Measurements from ENCODE around the gene CLEC4F.

CLEC4F gene, protein sequence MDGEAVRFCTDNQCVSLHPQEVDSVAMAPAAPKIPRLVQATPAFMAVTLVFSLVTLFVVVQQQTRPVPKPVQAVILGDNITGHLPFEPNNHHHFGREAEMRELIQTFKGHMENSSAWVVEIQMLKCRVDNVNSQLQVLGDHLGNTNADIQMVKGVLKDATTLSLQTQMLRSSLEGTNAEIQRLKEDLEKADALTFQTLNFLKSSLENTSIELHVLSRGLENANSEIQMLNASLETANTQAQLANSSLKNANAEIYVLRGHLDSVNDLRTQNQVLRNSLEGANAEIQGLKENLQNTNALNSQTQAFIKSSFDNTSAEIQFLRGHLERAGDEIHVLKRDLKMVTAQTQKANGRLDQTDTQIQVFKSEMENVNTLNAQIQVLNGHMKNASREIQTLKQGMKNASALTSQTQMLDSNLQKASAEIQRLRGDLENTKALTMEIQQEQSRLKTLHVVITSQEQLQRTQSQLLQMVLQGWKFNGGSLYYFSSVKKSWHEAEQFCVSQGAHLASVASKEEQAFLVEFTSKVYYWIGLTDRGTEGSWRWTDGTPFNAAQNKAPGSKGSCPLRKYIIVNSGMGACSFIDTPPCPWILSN

DNA sequence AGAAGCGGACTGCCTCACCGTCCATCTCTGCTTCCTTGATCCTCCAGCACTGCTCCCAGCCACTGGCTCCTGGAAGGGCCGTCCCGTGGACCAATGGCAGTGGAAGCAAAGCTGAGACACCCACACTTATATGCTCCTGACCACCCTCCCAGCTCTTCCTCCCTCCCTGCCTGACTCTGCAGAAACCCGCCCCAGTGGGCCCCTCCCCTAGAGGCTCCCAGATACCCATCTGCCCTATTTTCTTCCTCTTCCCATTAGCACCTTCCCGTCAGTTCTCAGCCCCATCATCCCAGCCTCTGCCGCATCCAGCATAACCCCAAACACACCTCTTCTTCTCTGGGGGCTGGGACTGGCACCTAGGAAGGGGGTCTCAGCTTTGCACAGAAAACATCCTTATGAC lies at the start of gene CLEC4F:
Gene CLEC4F, minus strand, starts transcription at position 101 of the 400 bp plus-strand sequence. Its CDS starts 76 bp downstream, at position 25.
- DNase-seq (ENCODE audit: low read depth): no peak

DNA sequence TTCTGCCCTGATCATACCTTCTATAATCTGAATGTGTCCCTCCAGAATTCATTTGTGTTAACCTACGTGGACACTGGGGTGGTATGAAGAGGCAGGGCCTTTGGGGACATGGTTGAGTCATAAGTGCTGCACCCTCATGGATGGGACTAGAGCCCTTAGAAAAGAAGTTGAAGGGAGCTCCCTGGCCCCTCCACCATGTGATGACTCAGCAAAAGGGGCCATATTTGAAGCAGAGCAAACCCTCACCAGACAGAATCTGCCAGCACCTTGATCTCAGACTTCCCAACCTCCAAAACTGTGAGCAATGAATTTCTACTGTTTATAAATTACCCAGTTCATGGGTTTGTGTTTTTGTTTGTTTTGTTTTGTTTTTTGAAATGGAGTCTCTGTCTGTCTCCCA lies 48.6 kb upstream of the CLEC4F start:
- DNase-seq (ENCODE audit: low read depth): no peak

DNA sequence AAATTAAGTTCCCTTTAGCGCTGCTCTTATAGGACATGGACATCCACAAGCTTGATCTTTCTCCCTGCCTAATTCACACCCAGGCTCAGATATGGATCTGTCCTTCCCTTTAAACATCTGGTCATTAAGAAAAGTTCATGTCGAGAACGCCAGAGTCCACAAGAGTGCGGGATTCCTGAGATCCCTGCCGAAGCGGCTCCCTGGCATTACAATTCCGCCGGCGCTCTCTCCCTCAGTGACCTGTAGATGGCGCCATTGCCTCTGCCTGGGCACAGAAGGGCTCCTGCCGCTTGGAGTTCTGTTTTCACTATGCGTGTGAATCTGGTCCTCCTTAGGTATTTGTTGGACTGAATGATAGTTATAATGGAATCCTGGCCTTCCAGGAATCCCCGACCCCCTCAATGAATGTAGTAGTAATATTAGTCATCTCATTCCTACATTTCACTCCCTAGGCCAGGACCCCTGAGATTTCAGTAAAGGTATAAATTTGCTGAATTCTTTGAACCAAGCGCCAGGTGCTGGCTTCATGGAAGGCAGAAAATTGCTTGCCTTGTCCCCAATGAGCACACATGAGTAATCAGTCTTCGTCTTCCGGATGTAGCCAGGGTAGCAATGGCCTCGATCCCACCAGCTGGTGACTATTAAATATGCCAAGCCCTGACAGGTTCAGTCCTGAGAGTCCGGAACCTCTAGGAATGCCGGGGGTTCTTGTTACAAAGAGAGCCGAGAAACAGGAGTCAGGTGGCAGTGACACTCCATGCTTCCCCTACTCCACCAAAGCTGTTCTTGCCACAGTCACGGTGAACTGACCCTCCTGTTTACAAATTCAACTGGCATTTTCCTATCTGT lies 41.6 kb upstream of the CLEC4F start:
- DNase-seq (ENCODE audit: low read depth): peak; percentile 46

DNA sequence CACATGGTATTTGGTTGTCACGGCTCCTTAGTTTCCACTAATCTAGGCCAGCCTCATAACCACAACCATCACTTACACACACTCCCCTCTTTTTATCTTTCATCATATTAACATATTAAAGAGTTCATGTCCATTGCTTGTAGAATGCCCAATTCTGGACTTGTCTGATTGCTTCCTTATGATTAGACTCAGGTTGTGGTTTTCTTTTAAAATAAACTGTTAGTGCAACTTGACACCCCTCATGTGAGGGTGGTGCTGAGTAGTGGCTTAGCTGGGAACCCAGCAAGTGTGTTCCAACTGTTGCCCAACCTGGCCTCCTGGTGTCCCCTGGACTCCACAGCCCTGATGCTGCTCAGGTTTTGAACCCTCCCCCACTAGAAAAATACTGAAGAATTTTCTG lies 35.3 kb upstream of the CLEC4F start:
- DNase-seq (ENCODE audit: low read depth): no peak

DNA sequence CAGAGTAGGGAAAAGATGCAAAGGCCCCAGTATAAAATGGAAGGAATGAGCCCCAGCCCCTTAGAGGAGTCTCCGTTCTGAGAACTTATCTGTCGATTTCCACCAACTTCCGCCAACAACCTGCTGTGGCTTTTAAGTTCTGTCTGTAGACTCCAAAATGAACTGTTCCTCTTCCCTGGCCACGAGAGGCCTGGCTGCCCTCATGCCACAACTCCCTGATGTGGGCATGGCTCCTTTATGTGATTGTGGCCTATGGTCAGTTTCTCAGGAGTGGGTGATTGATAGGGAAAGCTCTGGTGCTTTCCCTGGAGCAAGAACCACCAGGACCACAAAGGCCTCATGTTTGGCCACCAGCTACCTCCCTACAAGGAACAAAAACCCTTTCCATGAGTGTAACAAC lies 34.0 kb upstream of the CLEC4F start:
- no peak for DNase-seq (ENCODE audit: low read depth)

DNA sequence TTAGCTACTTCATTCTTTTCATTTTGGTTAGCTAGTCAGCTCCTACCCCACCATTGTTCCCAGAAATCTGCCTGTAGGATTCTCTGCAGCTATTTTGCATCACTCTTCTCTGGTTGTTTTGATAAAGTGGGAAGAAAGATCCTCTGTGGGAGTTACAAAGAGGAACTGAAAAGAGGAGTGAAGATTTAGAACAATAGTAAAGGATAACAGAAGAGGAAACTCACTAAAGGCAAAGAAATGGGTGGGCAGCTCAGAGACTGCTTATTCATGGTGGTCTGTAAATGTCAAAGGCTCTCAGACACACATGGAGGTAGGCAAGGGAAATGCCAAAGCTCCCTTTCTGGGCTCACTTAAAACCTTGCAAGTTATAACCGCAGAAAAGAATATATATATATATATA lies 32.4 kb upstream of the CLEC4F start:
- DNase-seq (ENCODE audit: low read depth): no peak

DNA sequence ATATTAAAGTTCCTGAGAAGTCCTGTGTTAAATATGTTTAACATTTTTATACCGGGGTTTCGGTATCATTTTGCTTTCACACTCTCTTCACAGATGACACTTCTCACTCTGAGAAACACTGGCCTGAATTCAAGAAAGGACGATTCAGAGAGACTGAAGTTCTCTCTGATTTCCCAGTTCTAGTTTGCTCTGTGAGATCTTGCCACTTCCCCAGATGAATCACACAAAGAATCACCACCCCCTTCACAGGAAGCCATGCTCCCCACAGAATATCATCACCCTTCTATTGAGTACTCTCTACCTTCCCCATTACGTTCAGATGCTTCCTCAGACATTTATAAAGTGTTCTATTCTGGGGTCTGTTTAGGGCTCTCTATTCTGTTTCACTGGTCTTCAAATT lies 31.3 kb upstream of the CLEC4F start:
- DNase-seq (ENCODE audit: low read depth): no peak

DNA sequence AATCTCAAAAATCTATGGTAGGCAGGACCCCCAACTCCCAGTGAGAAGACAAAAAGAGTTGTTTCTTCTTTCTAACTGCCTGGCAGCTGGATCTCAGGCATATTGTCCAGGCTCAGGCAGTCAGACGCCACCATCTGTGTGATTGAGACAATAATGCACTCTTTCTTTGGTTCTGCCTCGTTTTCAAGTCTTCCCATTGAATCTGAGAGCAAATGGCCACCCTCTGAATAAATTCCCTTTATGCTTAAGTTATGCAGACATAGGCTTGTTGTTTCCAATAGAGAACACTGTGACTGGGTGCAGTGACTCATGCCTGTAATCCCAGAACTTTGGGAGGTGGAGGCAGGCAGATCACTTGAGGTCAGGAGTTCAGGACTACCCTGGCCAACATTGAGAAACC lies 30.5 kb upstream of the CLEC4F start:
- DNase-seq (ENCODE audit: low read depth): no peak

DNA sequence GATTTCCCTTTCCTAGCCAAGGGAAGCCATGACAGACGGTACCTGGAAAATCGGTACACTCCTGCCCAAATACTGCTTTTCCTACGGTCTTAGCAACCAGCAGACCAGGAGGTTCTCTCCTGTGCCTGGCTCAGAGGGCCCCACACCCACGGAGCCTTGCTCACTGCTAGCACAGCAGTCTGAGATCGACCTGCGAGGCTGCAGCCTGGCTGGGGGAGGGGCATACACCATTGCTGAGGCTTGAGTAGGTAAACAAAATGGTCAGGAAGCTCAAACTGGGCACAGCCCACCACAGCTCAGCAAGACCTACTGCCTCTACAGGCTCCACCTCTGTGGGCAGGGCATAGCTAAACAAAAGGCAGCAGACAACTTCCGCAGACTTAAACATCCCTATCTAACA lies 22.0 kb upstream of the CLEC4F start:
- DNase-seq (ENCODE audit: low read depth): no peak

DNA sequence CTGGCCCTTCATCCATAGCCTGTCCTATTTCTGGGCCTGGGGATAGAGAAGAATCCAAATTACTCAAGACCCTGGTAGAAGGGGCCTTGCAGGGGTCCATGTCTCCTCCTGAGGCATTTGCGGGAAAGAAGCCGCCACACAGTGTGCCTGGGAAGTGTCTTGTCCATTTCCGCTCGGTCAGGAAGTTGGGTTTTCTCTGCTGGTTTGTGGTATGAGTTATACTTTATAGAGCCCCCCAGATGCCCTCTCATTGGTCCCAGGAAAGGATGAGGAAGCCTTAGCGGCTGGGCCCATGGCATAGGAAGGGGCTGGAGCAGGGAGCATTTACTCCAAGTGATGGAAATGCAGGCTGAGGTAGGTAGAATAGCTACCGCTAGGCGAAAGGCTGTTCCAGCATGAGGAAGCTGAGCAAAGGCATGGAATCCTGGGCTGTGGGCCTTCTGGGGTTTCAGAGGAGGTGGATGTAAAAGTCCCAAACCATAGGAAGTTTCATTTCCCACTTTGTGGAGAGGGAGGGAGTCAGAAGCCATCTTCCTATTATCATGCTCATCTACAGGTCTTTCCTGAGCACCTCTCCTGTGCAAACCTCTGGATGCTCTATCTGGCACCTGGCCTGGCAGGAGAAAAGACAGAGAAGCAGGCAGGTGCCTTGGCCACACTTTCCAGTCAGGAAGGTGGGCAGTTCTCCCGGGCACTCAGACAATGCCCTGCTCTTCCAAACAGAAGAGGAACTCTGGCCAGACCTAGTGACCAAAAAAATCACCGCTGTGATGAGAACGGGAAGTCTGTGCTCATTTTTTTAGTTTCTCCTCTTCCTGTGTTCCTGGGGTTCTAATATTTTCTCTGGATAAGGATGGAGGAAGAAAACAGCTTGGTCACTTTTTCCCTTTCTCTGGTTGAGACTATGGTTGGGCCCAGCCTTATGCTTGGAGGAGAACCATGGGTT lies 17.9 kb upstream of the CLEC4F start:
- no peak for DNase-seq (ENCODE audit: low read depth)

DNA sequence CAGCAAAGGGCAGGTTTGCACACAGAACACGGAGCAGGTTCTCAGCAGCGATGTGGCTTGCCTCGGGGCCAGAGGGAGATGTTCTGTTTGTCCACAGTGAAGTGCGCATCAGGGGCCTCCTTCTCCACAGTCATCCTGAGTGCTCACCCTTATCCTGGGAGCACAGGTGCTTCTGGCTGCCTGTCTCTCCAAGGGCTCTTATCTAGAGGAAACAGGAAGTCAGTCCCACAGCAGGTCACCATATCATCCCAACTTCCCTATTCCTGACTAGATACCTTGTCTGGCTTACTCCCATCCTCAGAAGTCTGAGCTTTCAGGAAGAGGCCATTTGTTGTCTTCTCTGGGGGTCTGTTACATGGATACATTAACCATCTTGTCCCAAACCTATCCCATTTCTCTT lies 15.2 kb upstream of the CLEC4F start, which contains the start of gene CD207:
Gene CD207, minus strand, starts transcription at position 174 of the 400 bp plus-strand sequence. Its CDS starts 40 bp downstream, at position 134.
- DNase-seq (ENCODE audit: low read depth): no peak

DNA sequence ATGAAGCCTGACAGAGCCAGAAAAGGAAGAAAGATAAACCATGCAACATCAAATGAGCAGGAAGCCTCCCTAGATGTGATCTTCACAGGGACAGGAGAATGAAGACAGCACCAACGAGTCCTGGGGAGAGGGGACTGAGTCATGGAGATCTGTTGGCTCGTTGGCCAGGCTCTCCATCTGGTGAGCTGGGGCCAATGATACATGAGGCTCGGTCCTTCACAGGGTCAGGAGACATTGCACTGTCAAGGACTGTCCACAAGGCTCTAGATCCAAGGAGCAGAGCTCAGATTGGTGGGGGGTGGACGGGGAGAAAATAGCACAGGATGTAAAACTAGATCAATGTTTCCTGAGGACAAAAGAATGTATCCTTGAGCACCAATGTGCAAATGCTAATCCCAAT lies 14.5 kb upstream of the CLEC4F start:
- no peak for DNase-seq (ENCODE audit: low read depth)

DNA sequence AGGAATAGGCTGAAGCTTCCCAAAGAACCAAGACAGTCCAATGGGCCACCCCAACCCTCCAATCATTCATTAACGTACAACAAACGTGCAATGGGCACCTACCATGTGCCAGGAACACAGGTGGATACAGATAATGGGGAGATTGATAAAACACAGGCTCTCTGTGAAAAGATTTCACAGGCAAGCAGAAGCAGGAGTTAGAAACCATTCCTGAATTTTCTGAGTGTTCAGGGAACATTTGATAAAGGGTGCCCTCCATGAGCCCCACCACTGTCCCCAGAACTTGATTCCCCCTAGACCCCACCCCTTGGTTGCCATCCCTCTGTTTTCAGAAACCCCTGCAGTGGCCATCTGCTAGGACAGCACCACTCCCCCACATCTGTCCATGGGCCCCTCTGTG lies 13.7 kb upstream of the CLEC4F start:
- no peak for DNase-seq (ENCODE audit: low read depth)

DNA sequence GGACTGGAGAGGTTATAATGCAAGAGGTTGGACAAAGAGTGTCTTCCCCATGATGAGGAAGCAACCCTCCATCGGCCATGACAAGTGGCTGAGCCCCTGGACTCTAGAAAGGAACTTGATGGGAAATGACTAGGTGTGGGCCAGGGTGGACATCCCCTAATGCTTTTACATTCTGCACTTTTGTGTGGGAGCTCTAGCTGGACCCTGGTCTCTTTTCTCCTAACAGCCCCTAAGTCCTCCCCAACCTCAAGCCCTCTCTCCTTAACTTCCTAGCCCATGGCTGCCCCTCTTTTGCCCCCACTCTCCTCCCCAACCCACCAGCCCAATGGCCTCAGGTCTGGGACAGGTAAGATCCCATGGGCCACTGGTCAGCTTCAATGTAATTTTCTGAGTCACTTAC lies 12.8 kb upstream of the CLEC4F start:
- DNase-seq (ENCODE audit: low read depth): no peak

DNA sequence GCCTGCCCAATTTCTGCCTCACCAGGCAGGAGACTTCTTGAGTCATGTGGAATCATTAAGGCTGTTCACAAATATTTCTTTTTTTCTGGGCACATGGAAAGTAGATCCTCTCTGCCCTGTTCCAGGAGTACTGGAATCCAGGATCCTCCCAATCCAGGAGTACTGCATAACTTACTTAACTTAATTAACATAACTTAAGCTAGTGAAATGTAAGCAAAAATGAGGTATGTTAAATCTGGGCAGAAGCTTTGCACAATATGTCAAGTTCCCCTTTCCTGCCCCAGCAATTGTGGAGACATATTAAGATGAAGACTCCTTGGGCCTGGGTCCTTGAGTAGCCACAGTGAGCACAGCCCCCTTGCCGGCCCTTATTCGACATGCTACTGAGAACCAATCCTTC lies 12.0 kb upstream of the CLEC4F start:
- no peak for DNase-seq (ENCODE audit: low read depth)

DNA sequence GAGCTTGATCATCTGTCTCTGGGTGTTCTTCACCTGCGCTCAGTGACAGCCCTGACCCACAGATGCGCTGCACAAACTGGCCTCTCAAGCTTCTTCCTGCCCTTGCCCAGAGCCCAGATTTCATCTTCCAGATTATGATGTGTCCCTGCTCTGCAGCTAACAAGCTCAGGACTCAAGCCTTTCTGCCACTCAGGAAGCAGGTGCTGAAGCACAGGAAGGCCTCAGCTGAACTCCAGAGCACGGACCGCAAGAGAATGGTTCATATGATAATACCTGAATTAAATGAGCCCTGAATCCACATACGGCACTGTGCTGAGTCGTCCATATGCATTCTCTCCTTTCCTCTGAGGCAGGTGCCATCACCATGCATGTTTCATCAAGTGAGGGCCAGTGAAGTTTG lies 11.5 kb upstream of the CLEC4F start:
- no peak for DNase-seq (ENCODE audit: low read depth)

DNA sequence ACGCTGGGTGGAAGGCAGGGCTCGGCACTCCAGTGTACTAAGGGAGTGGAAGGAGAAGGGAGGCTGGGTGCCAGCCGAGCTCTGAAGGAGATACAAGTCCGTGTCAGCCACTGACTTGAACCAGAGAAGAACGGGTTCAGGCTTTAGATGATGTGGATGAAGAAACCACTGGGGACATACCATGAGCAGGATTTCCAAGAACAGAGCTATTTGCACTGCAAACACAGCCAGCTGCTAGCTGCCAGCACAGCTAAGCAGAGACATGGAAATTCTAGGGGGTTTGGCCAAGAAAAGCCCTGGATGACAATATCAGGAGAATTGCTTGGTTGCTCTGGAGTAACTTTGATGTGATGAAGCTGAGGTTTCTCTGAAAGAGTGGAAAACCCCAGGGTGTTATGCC lies 10.0 kb upstream of the CLEC4F start:
- no peak for DNase-seq (ENCODE audit: low read depth)

DNA sequence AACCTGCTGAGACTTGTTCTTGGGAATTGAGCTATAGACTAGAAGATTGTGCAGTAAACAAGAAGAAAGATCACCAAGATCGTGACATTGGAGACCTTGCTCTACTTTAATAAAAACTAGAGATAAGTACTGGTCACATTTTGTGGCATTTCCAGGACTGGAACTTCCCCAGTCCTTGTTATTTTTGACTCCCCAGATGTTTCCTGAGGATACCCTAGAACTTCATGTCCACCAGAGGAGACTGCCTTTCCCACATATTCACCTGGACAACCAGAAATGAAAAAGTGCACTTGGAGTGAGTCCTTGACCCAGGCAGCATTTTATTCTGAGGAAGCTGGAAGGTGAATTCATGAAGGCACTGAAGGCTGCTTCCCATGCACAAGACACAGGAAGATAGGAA lies 9.5 kb upstream of the CLEC4F start:
- no peak for DNase-seq (ENCODE audit: low read depth)

DNA sequence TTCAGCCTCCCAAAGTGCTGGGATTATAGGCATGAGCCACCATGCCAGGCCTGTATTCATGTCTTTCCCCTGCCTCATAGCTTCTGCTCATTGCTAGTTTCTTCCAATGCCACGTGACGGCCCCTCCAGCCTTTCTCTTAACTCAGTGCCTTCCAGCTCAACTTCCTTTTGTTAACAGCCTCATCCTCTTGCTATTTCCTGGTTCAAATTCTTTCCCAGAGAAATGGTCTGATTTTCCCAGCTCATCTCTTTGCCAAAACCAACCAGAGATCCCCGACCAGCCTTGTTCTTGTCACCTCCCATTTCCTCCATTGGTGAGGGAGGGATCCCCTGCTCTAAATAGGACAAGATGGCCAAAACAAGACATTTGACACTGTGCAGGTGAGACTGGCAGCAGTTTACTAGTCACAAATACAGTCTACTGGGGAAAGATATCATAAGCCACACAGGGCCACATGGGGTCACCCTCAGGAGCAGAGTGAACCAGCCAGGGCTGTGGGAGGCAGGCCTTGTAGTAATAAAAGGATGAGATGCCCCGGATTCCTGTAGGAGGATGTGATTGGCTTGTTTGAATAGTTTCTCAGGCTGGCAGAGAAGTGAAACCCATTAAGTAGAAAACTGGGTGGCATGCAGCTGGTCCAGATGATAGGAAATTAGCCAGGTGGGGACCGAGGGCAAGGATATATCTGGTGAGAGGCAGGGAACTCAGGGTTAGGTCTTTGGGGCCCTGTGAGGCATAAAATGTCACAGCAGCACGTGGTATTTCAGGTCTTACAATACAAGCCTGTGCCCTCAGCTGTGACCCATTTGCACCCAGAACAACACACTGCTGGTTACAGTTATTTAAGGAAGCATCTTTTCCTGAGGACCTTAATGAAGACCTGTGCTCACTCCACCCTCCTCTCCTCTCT lies 8.8 kb upstream of the CLEC4F start:
- DNase-seq (ENCODE audit: low read depth): no peak

DNA sequence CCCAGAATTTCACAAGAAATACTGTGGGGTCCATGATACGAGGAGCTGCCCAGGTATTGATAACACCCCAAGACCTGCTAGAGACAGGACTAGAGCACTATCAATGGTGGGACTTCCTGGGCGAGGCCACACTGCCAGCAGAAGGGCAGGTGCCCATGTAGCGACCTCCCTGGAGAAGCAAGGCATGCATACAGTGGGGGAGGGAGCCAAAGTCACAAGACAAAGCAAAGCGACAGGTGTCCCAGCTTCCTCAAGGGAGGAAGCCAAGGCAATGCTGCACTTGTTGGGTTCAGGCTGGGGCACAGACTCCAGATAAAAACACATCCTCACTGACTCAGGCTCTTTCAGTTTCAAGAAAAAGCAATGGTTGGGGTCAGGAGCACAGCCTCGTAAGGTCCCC lies 7.7 kb upstream of the CLEC4F start:
- no peak for DNase-seq (ENCODE audit: low read depth)

DNA sequence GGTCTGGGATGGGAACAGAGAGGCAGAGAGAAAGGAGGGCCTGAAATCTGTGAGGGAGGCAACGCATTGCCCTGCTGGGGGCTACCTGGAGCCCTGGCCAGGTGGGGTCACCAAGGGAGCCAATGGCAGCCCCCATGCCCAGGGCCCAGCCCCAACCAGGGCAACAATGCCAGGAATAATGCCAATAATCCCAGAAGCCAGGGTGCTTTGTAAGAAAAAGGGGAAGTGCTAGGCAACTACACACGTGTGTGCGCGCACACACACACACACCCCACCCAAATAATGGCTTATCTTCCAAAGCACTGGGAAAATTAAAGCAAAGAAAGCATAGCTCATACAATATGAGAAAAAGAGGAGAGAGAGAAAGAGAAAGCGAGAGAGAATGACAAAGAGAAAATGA lies 7.0 kb upstream of the CLEC4F start:
- DNase-seq (ENCODE audit: low read depth): no peak
